Esophagus squamous epithelium (tissue), 5 donors: ENCODE measurements around the gene TMEM131. TPM values are rescaled to one million over a fixed set of nuclear protein-coding genes. Genes with fewer than 3 reads are reported as not detected.

Source experiments
- DNase-seq: peaks from one replicate; lab custom pipeline; 2025; lab: John Stamatoyannopoulos, UW
- H3K27ac ChIP-seq, 4 donors: fragments of 200-600 bp; sonication (generic); one replicate each; pipeline ENCODE4 v1.5.1; 2016 to 2019; ENCODE audit warnings: mild to moderate bottlenecking in 1 of 4
- H3K27me3 ChIP-seq, 4 donors: fragments of 200-600 bp; sonication (generic); 1 replicate in 3 of 4; 2 replicates in 1 of 4; pipeline versions ENCODE4 v1.5.1 to v1.6.0; 2017 to 2021; ENCODE audit warnings: antibody characterized with exemption in 1 of 4
- H3K36me3 ChIP-seq, 3 donors: fragments of 200-600 bp; sonication (generic); one replicate each; pipeline ENCODE4 v1.5.1; 2016 to 2019
- H3K4me1 ChIP-seq, 3 donors: fragments of 200-600 bp; sonication (generic); one replicate each; pipeline ENCODE4 v1.5.1; 2017 to 2019
- H3K4me3 ChIP-seq, 4 donors: fragments of 200-600 bp; sonication (generic); 1 replicate in 3 of 4; 2 replicates in 1 of 4; pipeline ENCODE4 v1.5.1; 2016 to 2019; ENCODE audit warnings: mild to moderate bottlenecking in 2 of 4, moderate library complexity in 1 of 4
- H3K9me3 ChIP-seq, 3 donors: fragments of 200-600 bp; sonication (generic); one replicate each; pipeline ENCODE4 v1.5.1; 2016 to 2019
- POLR2A ChIP-seq, 4 donors: fragments of 450-650 bp; IDR thresholded peaks; one replicate each; pipeline ENCODE4 v1.6.1; 2017; ENCODE audit warnings: antibody characterized with exemption in 4 of 4, mild to moderate bottlenecking in 4 of 4, moderate library complexity in 3 of 4
- WGBS, 2 donors: methylation state at CpG; one replicate each; pipeline ENCODE4 v1.1.5; 2018; 5-methylcytosine and 5-hydroxymethylcytosine counted together
- intact Hi-C: fragments of 100-400 bp; cut with DNase I; formaldehyde crosslinking; loops from one replicate; pipeline ENCODE4 v1.15.0; 2022
- total RNA-seq, 4 donors: library from RNA; depleted of rRNA; stranded (reverse); fragments of >200 nt; gene quantifications; one replicate each; pipeline ENCODE4 v1.1.0, GENCODE V29; 2016
- TF ChIP-seq, protein P1 (sequence below), 6 experiments: fragments of 450-650 bp in 4 of 6; fragments of 200-600 bp in 2 of 6; sonication (generic) in 2 of 6; IDR thresholded peaks; one replicate each; pipeline ENCODE4 v1.5.1; 2016 to 2019; ENCODE audit warnings: antibody characterized with exemption in 6 of 6, mild to moderate bottlenecking in 4 of 6, moderate library complexity in 4 of 6
- donor health status: DM: yes; HTN: yes; CAD: no.

TMEM131 gene
- total RNA-seq, 4 donors from 2014 or later, result 24.2 to 36.4 (median 28.1) TPM

GRCh38 chr2:97738179-97739019 is 257.3 kb downstream of the TMEM131 start:
- TF ChIP-seq, protein P1, sequence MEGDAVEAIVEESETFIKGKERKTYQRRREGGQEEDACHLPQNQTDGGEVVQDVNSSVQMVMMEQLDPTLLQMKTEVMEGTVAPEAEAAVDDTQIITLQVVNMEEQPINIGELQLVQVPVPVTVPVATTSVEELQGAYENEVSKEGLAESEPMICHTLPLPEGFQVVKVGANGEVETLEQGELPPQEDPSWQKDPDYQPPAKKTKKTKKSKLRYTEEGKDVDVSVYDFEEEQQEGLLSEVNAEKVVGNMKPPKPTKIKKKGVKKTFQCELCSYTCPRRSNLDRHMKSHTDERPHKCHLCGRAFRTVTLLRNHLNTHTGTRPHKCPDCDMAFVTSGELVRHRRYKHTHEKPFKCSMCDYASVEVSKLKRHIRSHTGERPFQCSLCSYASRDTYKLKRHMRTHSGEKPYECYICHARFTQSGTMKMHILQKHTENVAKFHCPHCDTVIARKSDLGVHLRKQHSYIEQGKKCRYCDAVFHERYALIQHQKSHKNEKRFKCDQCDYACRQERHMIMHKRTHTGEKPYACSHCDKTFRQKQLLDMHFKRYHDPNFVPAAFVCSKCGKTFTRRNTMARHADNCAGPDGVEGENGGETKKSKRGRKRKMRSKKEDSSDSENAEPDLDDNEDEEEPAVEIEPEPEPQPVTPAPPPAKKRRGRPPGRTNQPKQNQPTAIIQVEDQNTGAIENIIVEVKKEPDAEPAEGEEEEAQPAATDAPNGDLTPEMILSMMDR (IDR thresholded peaks at IDR 0.05), result no peak
- no peak for TF ChIP-seq POLR2A (IDR thresholded peaks at IDR 0.05)
- WGBS, 2 donors, result 89 to 97% methylated on average over 4 to 7 of the region's 9 CpGs
- Histone ChIP-seq H3K4me3 (no peak overlapping the region), H3K4me1 (peaks cover 4 to 11% (median 7%) of the 10 kb centered on the region in 3 donors), H3K27ac (no peak overlapping the region), H3K27me3 (no peaks in the 10 kb centered on the region), H3K36me3 (no peaks in the 10 kb centered on the region), H3K9me3 (no peaks in the 10 kb centered on the region)
- no peak for DNase-seq
- intact Hi-C loops, result no loop called here

DNA sequence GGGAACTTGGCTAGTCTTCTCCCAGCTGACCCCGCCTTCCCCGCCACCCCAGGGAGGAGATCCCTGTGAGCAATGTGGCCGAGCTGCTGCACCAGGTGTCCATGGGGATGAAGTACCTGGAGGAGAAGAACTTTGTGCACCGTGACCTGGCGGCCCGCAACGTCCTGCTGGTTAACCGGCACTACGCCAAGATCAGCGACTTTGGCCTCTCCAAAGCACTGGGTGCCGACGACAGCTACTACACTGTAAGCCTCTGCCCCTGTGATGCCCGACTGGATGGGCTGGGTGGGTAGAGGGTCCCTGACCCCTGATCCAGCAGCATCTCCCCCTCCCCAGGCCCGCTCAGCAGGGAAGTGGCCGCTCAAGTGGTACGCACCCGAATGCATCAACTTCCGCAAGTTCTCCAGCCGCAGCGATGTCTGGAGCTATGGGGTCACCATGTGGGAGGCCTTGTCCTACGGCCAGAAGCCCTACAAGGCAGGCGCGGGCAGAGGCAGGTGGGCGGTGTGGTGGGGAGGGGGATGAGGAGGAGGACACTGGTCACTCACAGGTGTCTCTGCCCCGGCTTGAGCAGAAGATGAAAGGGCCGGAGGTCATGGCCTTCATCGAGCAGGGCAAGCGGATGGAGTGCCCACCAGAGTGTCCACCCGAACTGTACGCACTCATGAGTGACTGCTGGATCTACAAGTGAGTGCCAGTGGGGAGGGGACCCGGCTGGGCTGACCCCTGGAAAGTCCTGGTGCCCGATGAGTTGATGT is 258.1 kb downstream of the TMEM131 start:
- no peaks in the 10 kb centered on the region for H3K9me3 ChIP-seq
- WGBS, 2 donors, result 86 to 92% methylated on average over 8 to 21 of the region's 32 CpGs
- TF ChIP-seq, protein P1 (IDR thresholded peaks at IDR 0.05), result no peak
- TF ChIP-seq POLR2A (IDR thresholded peaks at IDR 0.05), result no peak
- DNase-seq, result no peak
- H3K36me3 ChIP-seq, result no peaks in the 10 kb centered on the region
- no peak overlapping the region for H3K4me3 ChIP-seq
- H3K27me3 ChIP-seq, result no peaks in the 10 kb centered on the region
- intact Hi-C loops, result no loop called here
- peaks cover 4 to 11% (median 7%) of the 10 kb centered on the region in 3 donors for H3K4me1 ChIP-seq
- H3K27ac ChIP-seq, result no peak overlapping the region

DNA sequence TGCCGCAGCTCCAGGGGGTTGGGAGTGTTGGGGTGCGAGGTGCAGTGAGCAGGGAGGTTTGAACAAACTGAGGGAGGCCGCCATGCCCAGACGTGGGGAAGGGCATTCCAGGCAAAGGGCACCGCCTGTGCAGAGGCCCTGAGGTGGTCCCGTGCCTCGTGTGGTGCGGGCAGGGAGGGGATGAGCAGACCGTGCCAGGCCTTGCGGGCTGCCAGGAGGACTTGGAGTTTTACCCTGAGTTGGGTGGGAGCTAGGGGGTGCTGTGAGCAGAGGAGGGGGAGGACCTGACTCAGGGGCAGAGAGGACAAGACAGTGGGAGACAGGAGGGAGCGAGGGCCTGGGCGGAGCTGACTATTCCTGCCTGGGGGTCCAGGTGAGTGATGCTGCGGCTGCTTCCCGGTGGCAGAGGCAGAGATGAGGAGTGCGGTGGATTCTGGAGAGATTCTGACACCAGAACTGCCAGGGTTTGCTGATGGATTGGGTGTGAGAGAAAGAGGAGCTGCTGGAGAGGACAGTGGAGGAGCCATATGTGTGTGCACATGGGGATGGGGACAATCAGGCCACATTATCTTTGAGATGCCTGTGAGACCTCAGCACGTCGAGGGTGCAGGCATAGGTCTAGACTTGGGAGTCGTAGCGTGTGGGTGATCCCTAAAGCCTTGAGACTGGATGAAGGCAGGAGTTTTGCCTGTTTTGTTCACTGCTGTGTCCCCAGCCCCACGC is 259.0 kb downstream of the TMEM131 start:
- Histone ChIP-seq H3K27me3 (no peaks in the 10 kb centered on the region), H3K36me3 (no peaks in the 10 kb centered on the region), H3K27ac (no peak overlapping the region), H3K4me3 (no peak overlapping the region), H3K9me3 (no peaks in the 10 kb centered on the region), H3K4me1 (peaks cover 0 to 11% (median 7%) of the 10 kb centered on the region in 3 donors)
- intact Hi-C loops, result no loop called here
- DNase-seq, result no peak
- TF ChIP-seq, protein P1 (IDR thresholded peaks at IDR 0.05), result no peak
- no peak for TF ChIP-seq POLR2A (IDR thresholded peaks at IDR 0.05)
- WGBS, 2 donors, result 77% methylated on average over 16 to 17 of the region's 20 CpGs

DNA sequence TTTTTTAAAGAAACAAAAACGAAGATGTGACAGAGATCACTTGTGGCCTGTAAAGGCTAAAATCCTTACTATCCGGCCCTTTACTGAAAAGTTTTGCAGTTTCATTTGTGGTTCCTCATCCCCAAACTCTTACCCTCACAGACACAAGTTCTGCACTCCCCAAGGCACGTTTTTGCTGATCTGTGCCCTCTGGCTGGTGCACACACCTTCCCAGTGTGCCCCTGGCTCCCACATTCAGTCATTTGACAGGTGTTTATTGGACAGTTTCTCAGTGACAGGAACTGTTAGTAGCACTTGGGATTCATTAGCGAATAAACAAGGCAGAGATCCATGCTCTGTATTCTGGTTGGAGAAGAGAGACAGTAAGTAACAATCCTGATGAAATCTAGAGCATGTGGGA is 259.6 kb downstream of the TMEM131 start:
- no peak for DNase-seq
- TF ChIP-seq POLR2A (IDR thresholded peaks at IDR 0.05), result no peak
- TF ChIP-seq, protein P1 (IDR thresholded peaks at IDR 0.05), result no peak
- WGBS, 2 donors, result 57 to 59% methylated on average over 4 of the region's 4 CpGs
- Histone ChIP-seq H3K27me3 (no peaks in the 10 kb centered on the region), H3K4me1 (peaks cover 0 to 8% (median 6%) of the 10 kb centered on the region in 3 donors), H3K27ac (no peak overlapping the region), H3K4me3 (no peak overlapping the region), H3K36me3 (no peaks in the 10 kb centered on the region), H3K9me3 (no peaks in the 10 kb centered on the region)
- intact Hi-C loops, result no loop called here
